Germinal center (tissue), 1 donor: ENCODE data around the gene CHSY3.

ENCODE experiments used
- DNase-seq: peaks from one replicate; pipeline ENCODE4 v3.0.0; 2012; ENCODE audit warnings: mixed read lengths, low spot score

CHSY3 gene

DNA sequence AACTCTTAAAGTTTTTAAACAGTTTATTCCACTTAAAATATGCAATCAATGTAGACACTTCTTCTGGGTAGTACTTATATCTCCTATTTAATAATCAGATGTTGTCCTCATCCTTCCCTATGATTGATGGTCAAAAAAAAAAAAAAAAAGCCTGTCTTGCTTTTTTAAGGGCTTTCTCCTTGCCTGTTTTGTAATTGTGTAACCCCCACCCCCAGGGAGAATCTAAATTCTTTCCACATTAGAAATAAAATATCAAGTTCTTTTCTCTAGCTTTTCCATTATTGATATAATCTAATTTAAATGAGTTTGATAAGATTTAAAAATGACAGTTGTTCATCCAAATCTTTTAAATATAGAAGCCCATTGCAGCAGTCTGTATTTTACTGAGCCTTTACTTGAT, 119.7 kb downstream of the CHSY3 start:
- DNase-seq = no peak

- DNase-seq = no peak
Observed at GRCh38 chr5:130025511-130025910, 121.2 kb downstream of the CHSY3 start.

DNA sequence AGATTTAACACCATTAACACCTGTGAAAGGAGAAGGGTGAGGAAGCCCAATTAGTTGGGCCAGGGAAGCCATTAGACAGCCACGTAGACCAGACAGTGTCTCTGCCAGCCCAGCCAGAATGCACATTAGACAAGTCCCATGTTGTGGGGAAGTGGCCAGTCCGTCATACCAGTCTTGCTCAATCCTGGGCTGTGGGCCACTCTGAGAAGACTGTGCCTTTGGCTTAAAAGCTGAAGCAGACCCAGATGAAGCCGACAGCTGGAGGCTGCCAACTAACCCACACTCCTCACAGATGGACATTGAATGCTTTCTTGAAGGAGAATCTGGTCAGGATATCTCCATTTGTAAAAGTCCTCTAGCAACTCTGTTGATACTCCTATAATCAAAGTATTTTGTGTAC, 128.5 kb downstream of the CHSY3 start:
- no peak for DNase-seq

- DNase-seq = no peak
Observed at GRCh38 chr5:130034566-130035210, 130.4 kb downstream of the CHSY3 start.

- DNase-seq = no peak
Observed at GRCh38 chr5:130035388-130035787, 131.1 kb downstream of the CHSY3 start.

DNA sequence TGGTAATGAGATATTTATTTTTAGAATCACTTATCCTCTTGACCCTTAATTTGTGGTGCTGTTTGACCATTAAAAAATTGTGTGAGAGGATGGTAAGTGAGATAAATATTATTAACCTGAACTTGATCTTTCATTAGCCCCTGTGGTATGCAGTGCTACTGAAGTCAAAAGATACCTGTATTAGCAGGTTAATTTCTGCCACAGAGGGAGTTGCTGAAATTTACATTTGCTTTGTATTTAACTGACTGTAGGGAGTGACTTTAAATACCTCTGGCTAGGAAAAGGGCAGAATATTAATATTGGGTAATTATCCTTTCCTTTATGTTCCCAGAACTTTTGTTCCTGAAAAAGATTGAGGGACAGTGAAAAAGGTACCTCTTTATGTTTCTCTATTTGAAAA, 133.6 kb downstream of the CHSY3 start:
- no peak for DNase-seq

- no peak for DNase-seq
Observed at GRCh38 chr5:130043834-130044233, 139.6 kb downstream of the CHSY3 start.

GRCh38 chr5:130045334-130045733, 141.1 kb downstream of the CHSY3 start:
- DNase-seq = no peak

DNA sequence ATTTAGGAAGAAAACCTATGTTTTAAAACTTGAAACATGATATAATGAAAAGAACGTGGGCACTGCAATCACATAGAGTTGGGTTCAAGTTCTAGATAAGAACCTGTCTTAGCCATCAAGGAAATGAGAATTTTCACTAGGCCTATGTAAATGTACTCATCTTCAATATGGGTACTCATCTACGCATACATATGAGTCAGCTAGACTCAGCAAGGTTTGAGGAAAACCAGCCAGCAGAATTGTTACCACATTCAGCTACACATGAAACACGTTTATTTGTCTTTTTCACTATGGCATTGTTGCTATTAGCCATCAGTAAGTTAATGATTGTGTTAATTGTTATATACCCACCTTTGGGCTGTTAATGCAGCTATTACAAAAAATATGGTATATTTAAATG, 146.3 kb downstream of the CHSY3 start:
- DNase-seq = no peak

GRCh38 chr5:130052752-130053151, 148.5 kb downstream of the CHSY3 start:
- DNase-seq = no peak

- no peak for DNase-seq
Observed at GRCh38 chr5:130055572-130055971, 151.3 kb downstream of the CHSY3 start.

DNA sequence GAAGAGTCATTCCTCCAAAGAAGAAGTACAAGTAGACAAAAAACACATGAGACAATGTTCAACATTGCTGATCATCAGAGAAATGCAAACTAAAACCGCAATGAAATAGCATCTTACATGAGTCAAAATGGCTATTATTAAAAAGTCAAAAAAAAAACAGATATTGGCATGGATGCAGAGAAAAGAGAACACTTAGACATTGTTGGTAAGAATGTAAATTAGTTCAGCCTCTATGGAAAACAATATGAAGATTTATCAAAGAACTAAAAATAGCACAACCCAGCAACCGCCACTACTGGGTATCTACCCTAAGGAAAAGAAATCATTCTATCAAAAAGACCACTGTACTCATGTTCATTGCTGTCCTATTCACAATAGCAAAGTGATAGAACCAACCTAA, 157.5 kb downstream of the CHSY3 start:
- no peak for DNase-seq

- no peak for DNase-seq
Observed at GRCh38 chr5:130063603-130064002, 159.3 kb downstream of the CHSY3 start.

DNA sequence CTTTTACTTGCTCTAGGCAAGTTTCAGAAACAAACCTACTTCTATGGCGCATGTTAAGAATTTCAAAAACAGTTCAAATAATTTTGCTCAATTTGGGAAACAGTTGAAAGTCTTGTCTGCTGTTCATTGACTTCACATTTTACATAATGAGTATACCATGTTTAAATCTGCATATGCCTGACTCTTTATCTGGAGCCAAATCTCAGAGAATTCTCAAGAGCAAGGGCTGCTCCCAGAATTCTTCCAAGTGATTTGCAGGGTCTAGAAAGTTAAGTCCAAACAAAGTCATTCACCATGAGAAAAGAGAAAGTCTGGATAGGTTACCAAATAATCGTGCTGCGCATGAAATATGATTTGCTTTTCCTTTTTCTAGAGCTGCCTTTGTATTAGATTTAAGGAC, 160.2 kb downstream of the CHSY3 start:
- no peak for DNase-seq

DNA sequence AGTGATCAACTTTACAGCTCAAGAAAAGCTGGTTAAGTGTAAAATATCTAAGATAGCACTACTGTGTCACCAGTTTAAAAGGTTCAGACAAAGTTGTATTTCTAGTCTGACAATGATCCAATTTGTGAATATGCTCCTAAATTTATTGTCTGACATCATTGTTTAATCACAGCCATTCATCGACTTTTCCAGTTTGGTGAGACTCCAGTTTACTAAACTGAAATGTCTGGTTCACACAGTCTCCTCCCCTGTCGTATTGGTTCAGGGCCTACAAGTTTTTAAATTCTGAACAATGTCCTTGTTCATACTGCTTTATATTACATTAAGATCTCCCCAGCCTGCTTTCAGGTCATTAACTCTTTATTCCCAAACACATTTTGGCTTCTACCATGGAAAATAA, 161.4 kb downstream of the CHSY3 start:
- DNase-seq = no peak

GRCh38 chr5:130066644-130067043, 162.4 kb downstream of the CHSY3 start:
- DNase-seq = no peak

- no peak for DNase-seq
Observed at GRCh38 chr5:130067364-130067763, 163.1 kb downstream of the CHSY3 start.

DNA sequence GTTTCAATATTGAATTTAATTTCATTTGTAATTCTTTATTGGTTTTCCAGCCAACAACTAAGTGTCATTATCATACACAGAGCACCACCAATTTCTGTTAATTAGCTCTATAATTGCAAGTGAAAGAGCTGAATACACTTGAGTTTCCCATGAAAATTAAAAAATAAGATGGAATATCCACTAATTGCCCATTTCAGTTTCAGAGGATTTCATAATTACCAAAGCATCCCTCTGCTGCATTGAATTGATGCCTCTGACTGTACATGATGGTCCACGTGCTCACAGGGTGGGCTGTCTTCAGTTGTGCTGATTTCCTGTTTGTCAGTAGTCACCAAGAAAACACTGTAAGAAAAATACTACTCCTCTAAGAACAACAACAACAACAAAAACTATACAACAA, 163.8 kb downstream of the CHSY3 start:
- DNase-seq = no peak

- DNase-seq = no peak
Observed at GRCh38 chr5:130068988-130069387, 164.7 kb downstream of the CHSY3 start.

- no peak for DNase-seq
Observed at GRCh38 chr5:130074820-130075219, 170.6 kb downstream of the CHSY3 start.

GRCh38 chr5:130077007-130077406, 172.7 kb downstream of the CHSY3 start:
- no peak for DNase-seq

GRCh38 chr5:130078661-130079060, 174.4 kb downstream of the CHSY3 start:
- DNase-seq = no peak

- no peak for DNase-seq
Observed at GRCh38 chr5:130090569-130091270, 186.5 kb downstream of the CHSY3 start.

DNA sequence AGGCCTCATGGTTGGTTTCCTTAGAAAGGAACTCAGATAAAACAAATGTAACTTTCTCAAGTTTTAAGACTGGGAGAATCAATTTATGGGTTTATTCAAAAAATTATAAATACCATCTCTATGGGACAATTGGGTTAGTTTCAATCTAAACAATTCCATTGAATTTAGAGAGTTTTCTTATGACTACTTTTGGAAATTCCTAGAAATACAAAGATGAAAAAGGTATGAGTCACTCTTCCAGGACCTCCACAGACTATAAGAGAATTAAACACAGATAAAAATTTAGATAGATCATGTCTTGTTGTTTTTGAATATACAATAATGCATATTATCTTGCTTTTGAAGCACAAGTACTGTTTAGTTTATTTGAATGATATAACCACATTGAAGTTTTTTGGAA, 188.7 kb downstream of the CHSY3 start:
- no peak for DNase-seq
